Liver (tissue), 9 donors: ENCODE data around the gene GLI2. TPM values are rescaled to one million over a fixed set of nuclear protein-coding genes. Genes with fewer than 3 reads are reported as not detected.

ENCODE experiments used
- DNase-seq: peaks from one replicate; pipeline ENCODE4 v3.0.0-alpha.2; 2017; ENCODE audit warnings: low spot score
- H3K27ac ChIP-seq, 2 donors: one replicate each; pipeline ENCODE4 v1.7.0; 2013; ENCODE audit warnings: inconsistent platforms in 2 of 2, low read length in 2 of 2, control low read depth in 1 of 2, low read depth in 1 of 2, mild to moderate bottlenecking in 1 of 2
- H3K27me3 ChIP-seq, 4 donors: one replicate each; pipeline versions ENCODE4 v1.6.1 to v1.7.0; 2013; ENCODE audit warnings: low read length in 3 of 4, inconsistent platforms in 1 of 4, mild to moderate bottlenecking in 1 of 4, moderate library complexity in 1 of 4; ENCODE audit not compliant: control insufficient read depth in 4 of 4, insufficient read depth in 4 of 4
- H3K36me3 ChIP-seq, 4 donors: one replicate each; pipeline versions ENCODE4 v1.6.1 to v1.7.0; 2013; ENCODE audit warnings: low read length in 3 of 4, mild to moderate bottlenecking in 3 of 4, low read depth in 1 of 4, moderate library complexity in 1 of 4; ENCODE audit not compliant: control insufficient read depth in 4 of 4, insufficient read depth in 3 of 4
- H3K4me1 ChIP-seq, 4 donors: one replicate each; pipeline versions ENCODE4 v1.6.1 to v1.7.0; 2013; ENCODE audit warnings: low read length in 3 of 4, mild to moderate bottlenecking in 3 of 4, moderate library complexity in 1 of 4; ENCODE audit not compliant: control insufficient read depth in 4 of 4, insufficient read depth in 4 of 4
- H3K4me3 ChIP-seq, 3 donors: one replicate each; pipeline versions ENCODE4 v1.6.1 to v1.7.0; 2013; ENCODE audit warnings: low read length in 3 of 3, control low read depth in 1 of 3, low read depth in 1 of 3, mild to moderate bottlenecking in 1 of 3
- H3K9ac ChIP-seq, 2 donors: one replicate each; pipeline ENCODE4 v1.7.0; 2013; ENCODE audit warnings: low read length in 2 of 2, mild to moderate bottlenecking in 2 of 2, moderate library complexity in 2 of 2, control low read depth in 1 of 2, low read depth in 1 of 2
- H3K9me3 ChIP-seq, 4 donors: one replicate each; pipeline versions ENCODE4 v1.6.1 to v1.7.0; 2013; ENCODE audit warnings: low read length in 3 of 4; ENCODE audit not compliant: control insufficient read depth in 4 of 4
- ATF3 ChIP-seq: IDR thresholded peaks from 2 replicates; pipeline ENCODE4 v1.6.1; 2016; ENCODE audit warnings: antibody characterized with exemption
- CTCF ChIP-seq: fragments of 150-350 bp; IDR thresholded peaks from 2 replicates; pipeline ENCODE4 v1.5.1; 2017; ENCODE audit warnings: improper control_type of control experiment, low read depth, low read length; ENCODE audit not compliant: missing input control
- EGR1 ChIP-seq, 2 donors: IDR thresholded peaks; 2 replicates each; pipeline ENCODE4 v1.6.1; 2016 to 2018; ENCODE audit warnings: antibody characterized with exemption in 2 of 2, low read depth in 2 of 2
- FOXA2 ChIP-seq: IDR thresholded peaks from 2 replicates; pipeline ENCODE4 v1.6.1; 2016; ENCODE audit warnings: antibody characterized with exemption
- GABPA ChIP-seq, 2 donors: IDR thresholded peaks in 1 of 2; conservative IDR thresholded peaks in 1 of 2; 2 replicates each; pipeline ENCODE4 v1.6.1; 2016; ENCODE audit warnings: antibody characterized with exemption in 2 of 2, mild to moderate bottlenecking in 1 of 2, moderate library complexity in 1 of 2
- HNF4A ChIP-seq, 2 donors: conservative IDR thresholded peaks; 2 replicates each; pipeline ENCODE4 v1.6.1; 2016; ENCODE audit warnings: antibody characterized with exemption in 2 of 2, mild to moderate bottlenecking in 2 of 2
- HNF4G ChIP-seq: IDR thresholded peaks from 2 replicates; pipeline ENCODE4 v1.6.1; 2016; ENCODE audit warnings: antibody characterized with exemption
- JUND ChIP-seq, 2 donors: IDR thresholded peaks; 2 replicates each; pipeline ENCODE4 v1.6.1; 2016; ENCODE audit warnings: antibody characterized with exemption in 2 of 2
- MAX ChIP-seq: IDR thresholded peaks from 2 replicates; pipeline ENCODE4 v1.6.1; 2016; ENCODE audit warnings: antibody characterized with exemption
- NR2F2 ChIP-seq: IDR thresholded peaks from 2 replicates; pipeline ENCODE4 v1.6.1; 2016; ENCODE audit warnings: antibody characterized with exemption
- RAD21 ChIP-seq, 2 donors: IDR thresholded peaks; 2 replicates each; pipeline ENCODE4 v1.6.1; 2016; ENCODE audit warnings: antibody characterized with exemption in 2 of 2, mild to moderate bottlenecking in 2 of 2
- REST ChIP-seq: IDR thresholded peaks from 2 replicates; pipeline ENCODE4 v1.6.1; 2016; ENCODE audit warnings: antibody characterized with exemption, mild to moderate bottlenecking
- RXRA ChIP-seq, 2 donors: IDR thresholded peaks; 2 replicates each; pipeline ENCODE4 v1.6.1; 2017 to 2018; ENCODE audit warnings: antibody characterized with exemption in 2 of 2, mild to moderate bottlenecking in 1 of 2
- ZBTB33 ChIP-seq: IDR thresholded peaks from 2 replicates; pipeline ENCODE4 v1.6.1; 2016; ENCODE audit warnings: antibody characterized with exemption
- WGBS: extraction: QIAGEN DNeasy Blood & Tissue Kit; methylation state at CpG from one replicate; pipeline ENCODE4 v1.1.7; 2013; 5-methylcytosine and 5-hydroxymethylcytosine counted together
- polyA plus RNA-seq, 2 donors: library from polyadenylated mRNA; stranded (reverse) in 1 of 2; unstranded in 1 of 2; fragments of 200-250 nt in 1 of 2; fragments of >200 nt in 1 of 2; fragmentation: Nextera tagmentation in 1 of 2; extraction: Ambion mirVana in 1 of 2; gene quantifications; one replicate each; pipeline versions ENCODE4 v1.2.1 to v1.2.3, GENCODE V29; 2013 to 2015
- total RNA-seq, 2 donors: library from RNA; depleted of rRNA; stranded (reverse); fragments of >200 nt; gene quantifications; one replicate each; pipeline ENCODE4 v1.2.3, GENCODE V29; 2014
- donor health status: healthy.
- donor health status: healthy.
- donor health status: healthy.
- donor health status: healthy.
- donor health status: healthy.

The GLI2 gene
- total and polyA plus RNA-seq, 4 donors, result 0.04 to 0.16 (median 0.11) TPM

- no peak for DNase-seq
- Histone ChIP-seq H3K27ac (no peak overlapping the region), H3K4me3 (no peak overlapping the region), H3K4me1 (no peaks in the 10 kb centered on the region), H3K9me3 (no peaks in the 10 kb centered on the region), H3K36me3 (no peaks in the 10 kb centered on the region), H3K9ac (no peak overlapping the region), H3K27me3 (peaks cover 0 to 6% (median 2%) of the 10 kb centered on the region in 4 donors)
- WGBS, result 74% methylated on average over 2 of the region's 2 CpGs
- TF ChIP-seq RXRA (IDR thresholded peaks at IDR 0.05) (no peak), REST (no peak), RAD21 (IDR thresholded peaks at IDR 0.05) (no peak), HNF4A (conservative IDR thresholded peaks at IDR 0.05) (no peak), GABPA (IDR thresholded peaks at IDR 0.05 in 1 of 2, conservative IDR thresholded peaks at IDR 0.05 in 1 of 2) (no peak), MAX (no peak), ZBTB33 (no peak), ATF3 (no peak)
These were observed 31.0 kb upstream of the GLI2 start for GRCh38 chr2:120704696-120705095.

GRCh38 chr2:120707816-120708215 is 27.9 kb upstream of the GLI2 start:
- Histone ChIP-seq H3K4me1 (no peaks in the 10 kb centered on the region), H3K27me3 (peaks cover 0 to 2% (median 0%) of the 10 kb centered on the region in 4 donors), H3K27ac (no peak overlapping the region), H3K36me3 (no peaks in the 10 kb centered on the region), H3K9me3 (no peaks in the 10 kb centered on the region), H3K9ac (no peak overlapping the region), H3K4me3 (no peak overlapping the region)
- TF ChIP-seq HNF4G, result no peak
- no peak for TF ChIP-seq NR2F2
- no peak for TF ChIP-seq FOXA2
- no peak for TF ChIP-seq CTCF
- TF ChIP-seq EGR1 (IDR thresholded peaks at IDR 0.05; ENCODE audit: low read depth in 2 of 2), result no peak
- TF ChIP-seq JUND (IDR thresholded peaks at IDR 0.05), result no peak
- no peak for TF ChIP-seq MAX
- 80% methylated on average over 3 of the region's 3 CpGs for whole genome bisulfite sequencing
- DNase-seq, result no peak
